Spleen (tissue), 11 donors: Measurements from ENCODE around the gene MGRN1. TPM values are rescaled to one million over a fixed set of nuclear protein-coding genes. Genes with fewer than 3 reads are reported as not detected.
A peak's percentile ranks its signal among the peaks of the same experiment; 100 is the strongest.

Source experiments
- DNase-seq: peaks from one replicate; pipeline ENCODE4 v3.0.0-alpha.2; 2020
- H3K27ac ChIP-seq, 8 donors: fragments of 200-600 bp; sonication (generic) in 7 of 8; 1 replicate in 4 of 8; 2 replicates in 4 of 8; pipeline versions ENCODE4 v1.5.0 to v1.8.0; 2016 to 2021; ENCODE audit warnings: inconsistent platforms in 4 of 8, mild to moderate bottlenecking in 4 of 8, moderate library complexity in 1 of 8
- H3K27me3 ChIP-seq, 7 donors: fragments of 200-600 bp; sonication (generic) in 6 of 7; replicated peaks in 1 of 7; 1 replicate in 4 of 7; 2 replicates in 3 of 7; pipeline versions ENCODE4 v1.5.0 to v1.8.0; 2016 to 2021; ENCODE audit warnings: inconsistent platforms in 3 of 7, mild to moderate bottlenecking in 1 of 7
- H3K36me3 ChIP-seq, 6 donors: fragments of 200-600 bp; sonication (generic) in 5 of 6; 1 replicate in 4 of 6; 2 replicates in 2 of 6; pipeline versions ENCODE4 v1.5.0 to v1.8.0; 2016 to 2021; ENCODE audit warnings: inconsistent platforms in 2 of 6
- H3K4me1 ChIP-seq, 6 donors: fragments of 200-600 bp; sonication (generic) in 5 of 6; 1 replicate in 3 of 6; 2 replicates in 3 of 6; pipeline versions ENCODE4 v1.5.0 to v1.8.0; 2016 to 2021; ENCODE audit warnings: inconsistent platforms in 3 of 6
- H3K4me3 ChIP-seq, 8 donors: fragments of 200-600 bp; sonication (generic) in 7 of 8; 1 replicate in 4 of 8; 2 replicates in 4 of 8; pipeline versions ENCODE4 v1.5.0 to v1.8.0; 2016 to 2021; ENCODE audit warnings: inconsistent platforms in 4 of 8, mild to moderate bottlenecking in 4 of 8, moderate library complexity in 2 of 8
- H3K9me3 ChIP-seq, 8 donors: fragments of 200-600 bp; sonication (generic) in 7 of 8; 1 replicate in 4 of 8; 2 replicates in 4 of 8; pipeline versions ENCODE4 v1.5.0 to v1.8.0; 2016 to 2021; ENCODE audit warnings: inconsistent platforms in 4 of 8
- POLR2A ChIP-seq, 3 donors: fragments of 450-650 bp; IDR thresholded peaks; one replicate each; pipeline ENCODE4 v1.5.1; 2017; ENCODE audit warnings: antibody characterized with exemption in 3 of 3, mild to moderate bottlenecking in 1 of 3
- POLR2AphosphoS5 ChIP-seq, 3 donors: sonication (generic); formaldehyde crosslinking; IDR thresholded peaks; one replicate each; pipeline ENCODE4 v1.5.1; 2017; ENCODE audit warnings: antibody characterized with exemption in 3 of 3
- WGBS, 5 donors: extraction: QIAGEN DNeasy Blood & Tissue Kit in 3 of 5; methylation state at CpG; one replicate each; pipeline versions ENCODE4 v1.1.5 to v1.1.7; 2013 to 2018; 5-methylcytosine and 5-hydroxymethylcytosine counted together
- intact Hi-C: fragments of 100-400 bp; cut with DNase I; formaldehyde crosslinking; loops from one replicate; pipeline ENCODE4 v1.15.0; 2023; ENCODE audit warnings: low total_unique reads
- polyA plus RNA-seq, 3 donors: library from polyadenylated mRNA; stranded (reverse); fragments of 200-250 nt; gene quantifications; one replicate each; pipeline ENCODE4 v1.2.1, GENCODE V29; 2013
- total RNA-seq, 7 donors: library from RNA; depleted of rRNA in 3 of 7; stranded (reverse); fragments of >200 nt in 3 of 7; fragmentation: NEBNext Ultra II Directional in 4 of 7; extraction: Animal tissue kit (Norgen Biotek cat#: 25700) in 4 of 7; gene quantifications; one replicate each; pipeline versions ENCODE4 v1.1.0 to v1.2.1, GENCODE V29; 2016 to 2021
- TF ChIP-seq, protein P1 (sequence below), 11 experiments: fragments of 200-600 bp in 7 of 11; fragments of 450-650 bp in 4 of 11; sonication (generic) in 4 of 11; IDR thresholded peaks in 8 of 11; conservative IDR thresholded peaks in 3 of 11; 1 replicate in 7 of 11; 2 replicates in 4 of 11; pipeline versions ENCODE4 v1.4.0 to v1.8.0; 2016 to 2021; ENCODE audit warnings: antibody characterized with exemption in 11 of 11, inconsistent platforms in 4 of 11, mild to moderate bottlenecking in 1 of 11
- donor health status: healthy with polysubstance abuse.
- donor health status: DM: no; HTN: no; CAD: no; lungs with moderate emphysema.
- donor health status: DM: no; HTN: no; CAD: no.
- donor health status: Bipolar disorder and iron deficiency.
- donor health status: healthy.
- donor health status: DM: no; HTN: no; CAD: no.
- donor health status: DM: yes; HTN: yes; CAD: no.

The MGRN1 gene
- total and polyA plus RNA-seq, 10 donors = 7.6 to 132 (median 75.1) TPM

DNA sequence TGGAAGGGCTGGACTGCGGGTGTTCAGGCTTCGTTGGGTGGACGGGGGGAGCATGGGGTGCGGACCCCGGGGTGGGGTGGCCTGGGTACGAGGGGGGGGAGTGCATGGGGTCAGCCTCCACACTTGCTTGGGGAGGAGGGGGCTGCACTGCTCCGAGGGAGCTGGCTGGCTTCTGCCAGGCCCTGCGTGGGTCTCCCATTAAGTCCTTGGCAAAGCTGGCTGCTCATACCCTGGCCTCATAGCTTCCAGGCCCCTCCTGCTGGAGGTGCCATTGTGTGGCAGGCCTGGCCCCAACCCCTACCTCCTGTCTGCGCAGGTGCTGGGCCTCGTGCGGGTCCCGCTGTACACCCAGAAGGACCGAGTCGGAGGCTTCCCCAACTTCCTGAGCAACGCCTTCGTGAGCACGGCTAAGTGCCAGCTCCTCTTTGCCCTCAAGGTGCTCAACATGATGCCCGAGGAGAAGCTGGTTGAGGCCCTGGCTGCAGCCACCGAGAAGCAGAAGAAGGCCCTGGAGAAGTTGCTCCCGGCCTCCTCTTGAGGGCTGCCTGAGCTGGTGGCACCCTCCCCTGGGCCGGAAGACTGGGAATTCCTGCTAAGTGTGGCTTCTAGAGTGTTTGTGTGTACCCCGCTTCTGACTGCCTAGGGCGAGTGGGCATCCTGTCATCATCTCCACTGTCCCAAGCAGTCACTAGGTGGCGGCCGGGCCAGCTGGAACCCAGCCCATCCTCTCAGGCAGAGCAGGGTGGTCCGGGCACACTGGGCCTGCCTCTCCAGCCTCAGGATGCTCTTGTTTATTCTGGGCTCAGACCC lies 70.2 kb downstream of the MGRN1 start:
- Histone ChIP-seq H3K4me3 (peak overlapping the region in 6 of 8 donors; percentile 97 to 100 (median 99)), H3K27me3 (no peaks in the 10 kb centered on the region), H3K9me3 (no peaks in the 10 kb centered on the region), H3K36me3 (peaks cover 0 to 60% (median 47%) of the 10 kb centered on the region in 6 donors), H3K4me1 (peaks cover 14 to 58% (median 49%) of the 10 kb centered on the region in 6 donors), H3K27ac (peak overlapping the region in 5 of 8 donors; percentile 48 to 97 (median 95))
- intact Hi-C loops = no loop called here
- TF ChIP-seq POLR2AphosphoS5 (IDR thresholded peaks at IDR 0.05) = peak in 2 of 3 donors; percentile 26 to 46
- no peak for TF ChIP-seq POLR2A (IDR thresholded peaks at IDR 0.05)
- peak; percentile 79 for DNase-seq
- WGBS, 5 donors = 54 to 73% (median 55%) methylated on average over 9 to 26 of the region's 26 CpGs

DNA sequence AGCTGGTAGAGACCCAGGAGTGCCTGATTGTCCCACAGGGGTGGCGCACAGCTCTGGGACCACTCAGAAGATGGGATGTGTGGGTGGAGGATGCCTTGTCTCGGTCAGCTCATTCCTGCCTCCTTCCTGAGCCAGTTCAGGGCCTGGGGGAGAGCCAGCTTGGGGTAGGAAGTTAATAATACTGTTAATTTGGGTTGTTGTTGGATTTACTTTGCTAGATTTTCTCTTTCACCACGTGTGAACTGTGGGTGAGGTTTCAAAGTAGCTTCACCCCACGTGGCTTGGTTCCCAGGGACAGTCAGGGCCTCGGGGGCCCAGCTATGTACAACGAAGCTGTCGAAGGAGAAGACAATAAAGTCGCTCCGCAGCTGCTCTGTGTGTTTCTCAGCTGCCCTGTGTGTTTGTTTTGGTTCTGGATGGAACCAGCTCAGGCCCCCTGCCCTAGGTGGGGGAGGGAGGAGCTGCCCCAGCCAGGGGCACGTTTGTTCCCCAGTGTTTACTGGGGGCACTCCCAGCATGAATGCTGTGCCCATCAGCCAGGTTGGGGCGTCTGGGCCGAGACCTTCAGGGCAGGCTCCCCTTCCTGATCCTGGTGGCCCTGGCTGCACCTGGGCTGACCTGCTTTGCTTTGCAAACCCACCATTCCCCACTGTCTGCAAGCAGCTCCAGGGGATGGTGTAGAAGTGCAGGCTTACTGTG lies 71.0 kb downstream of the MGRN1 start:
- no peaks in the 10 kb centered on the region for H3K27me3 ChIP-seq
- peaks cover 0 to 60% (median 53%) of the 10 kb centered on the region in 6 donors for H3K36me3 ChIP-seq
- TF ChIP-seq POLR2AphosphoS5 (IDR thresholded peaks at IDR 0.05) = no peak
- no peak for TF ChIP-seq POLR2A (IDR thresholded peaks at IDR 0.05)
- TF ChIP-seq, protein P1, sequence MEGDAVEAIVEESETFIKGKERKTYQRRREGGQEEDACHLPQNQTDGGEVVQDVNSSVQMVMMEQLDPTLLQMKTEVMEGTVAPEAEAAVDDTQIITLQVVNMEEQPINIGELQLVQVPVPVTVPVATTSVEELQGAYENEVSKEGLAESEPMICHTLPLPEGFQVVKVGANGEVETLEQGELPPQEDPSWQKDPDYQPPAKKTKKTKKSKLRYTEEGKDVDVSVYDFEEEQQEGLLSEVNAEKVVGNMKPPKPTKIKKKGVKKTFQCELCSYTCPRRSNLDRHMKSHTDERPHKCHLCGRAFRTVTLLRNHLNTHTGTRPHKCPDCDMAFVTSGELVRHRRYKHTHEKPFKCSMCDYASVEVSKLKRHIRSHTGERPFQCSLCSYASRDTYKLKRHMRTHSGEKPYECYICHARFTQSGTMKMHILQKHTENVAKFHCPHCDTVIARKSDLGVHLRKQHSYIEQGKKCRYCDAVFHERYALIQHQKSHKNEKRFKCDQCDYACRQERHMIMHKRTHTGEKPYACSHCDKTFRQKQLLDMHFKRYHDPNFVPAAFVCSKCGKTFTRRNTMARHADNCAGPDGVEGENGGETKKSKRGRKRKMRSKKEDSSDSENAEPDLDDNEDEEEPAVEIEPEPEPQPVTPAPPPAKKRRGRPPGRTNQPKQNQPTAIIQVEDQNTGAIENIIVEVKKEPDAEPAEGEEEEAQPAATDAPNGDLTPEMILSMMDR (IDR thresholded peaks at IDR 0.05 in 8 of 11, conservative IDR thresholded peaks at IDR 0.05 in 3 of 11) = no peak
- no peak overlapping the region for H3K4me3 ChIP-seq
- intact Hi-C loops = no loop called here
- 65 to 79% (median 78%) methylated on average over 11 to 12 of the region's 12 CpGs for WGBS, 5 donors
- no peaks in the 10 kb centered on the region for H3K9me3 ChIP-seq
- peak; percentile 74 for DNase-seq
- peaks cover 14 to 51% (median 42%) of the 10 kb centered on the region in 6 donors for H3K4me1 ChIP-seq
- H3K27ac ChIP-seq = peak overlapping the region in 4 of 8 donors; percentile 48 to 97 (median 94)

DNA sequence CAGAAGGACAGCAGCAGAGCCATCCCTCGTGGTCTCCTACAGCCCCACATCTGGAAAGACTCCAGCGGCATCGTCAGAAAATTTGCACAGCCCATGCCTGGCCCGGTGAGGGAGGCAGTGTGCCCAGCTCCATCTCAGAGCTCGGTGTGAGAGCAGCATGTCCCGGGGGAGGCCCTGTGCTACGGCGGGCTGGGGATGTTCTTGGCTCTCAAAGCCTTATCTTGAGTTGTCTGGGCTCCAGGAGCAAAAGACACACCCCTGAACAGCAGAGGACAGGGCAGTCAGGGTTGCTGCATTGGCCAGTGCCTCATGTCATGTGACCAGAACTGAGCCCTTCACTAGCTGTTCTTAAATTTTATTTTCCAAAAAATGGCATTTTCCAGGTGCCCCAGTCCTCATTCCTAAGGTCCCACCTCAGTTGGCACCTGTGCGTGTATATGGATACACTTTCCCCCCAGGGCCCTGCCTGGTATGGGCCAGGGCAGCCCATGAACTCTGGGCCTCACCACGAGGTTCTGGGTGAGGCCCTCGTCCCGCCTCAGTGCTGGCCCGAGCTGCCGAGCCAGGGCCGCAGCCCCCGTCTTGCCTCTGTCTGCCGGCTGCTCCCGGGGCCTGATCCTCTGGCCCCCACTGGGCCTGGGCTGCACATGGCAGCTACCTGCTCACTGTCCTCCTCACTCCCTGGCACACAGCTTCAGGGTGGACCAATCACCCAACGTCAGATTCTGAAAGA lies 71.7 kb downstream of the MGRN1 start:
- DNase-seq = no peak
- H3K27me3 ChIP-seq = no peaks in the 10 kb centered on the region
- H3K9me3 ChIP-seq = no peaks in the 10 kb centered on the region
- peaks cover 14 to 43% (median 38%) of the 10 kb centered on the region in 6 donors for H3K4me1 ChIP-seq
- TF ChIP-seq, protein P1 (IDR thresholded peaks at IDR 0.05 in 8 of 11, conservative IDR thresholded peaks at IDR 0.05 in 3 of 11) = no peak
- no peak for TF ChIP-seq POLR2A (IDR thresholded peaks at IDR 0.05)
- no peak for TF ChIP-seq POLR2AphosphoS5 (IDR thresholded peaks at IDR 0.05)
- peak overlapping the region in 1 of 8 donors; percentile 97 for H3K27ac ChIP-seq
- peaks cover 0 to 67% (median 60%) of the 10 kb centered on the region in 6 donors for H3K36me3 ChIP-seq
- WGBS, 5 donors = 62 to 90% (median 82%) methylated on average over 14 to 19 of the region's 19 CpGs
- intact Hi-C loops = no loop called here
- H3K4me3 ChIP-seq = no peak overlapping the region
